A549 (cell line): ENCODE measurements around the gene SGTB.

Experiments
- BCL3 ChIP-seq: fragments of >200 bp; sonication (Bioruptor Twin); formaldehyde crosslinking; IDR thresholded peaks from 3 replicates; pipeline ENCODE4 v1.6.1; 2016
- CBX2 ChIP-seq: fragments of 200-600 bp; sonication (generic); IDR thresholded peaks from 2 replicates; pipeline ENCODE4 v1.6.1; 2016; ENCODE audit warnings: low read depth, mild to moderate bottlenecking, borderline replicate concordance
- CTCF ChIP-seq: fragments of >200 bp; sonication (Bioruptor Twin); formaldehyde crosslinking; IDR thresholded peaks from 3 replicates; pipeline ENCODE4 v1.5.1; 2016
- EP300 ChIP-seq, 2 experiments: fragments of >200 bp; sonication (Bioruptor Twin); formaldehyde crosslinking; IDR thresholded peaks; 2 replicates in 1 of 2; 3 replicates in 1 of 2; pipeline ENCODE4 v1.6.1; 2016 to 2017
- JUN ChIP-seq, 2 experiments: fragments of >200 bp; sonication (Bioruptor Twin); formaldehyde crosslinking; IDR thresholded peaks; 2 replicates in 1 of 2; 3 replicates in 1 of 2; pipeline ENCODE4 v1.6.1; 2016 to 2017
- MAX ChIP-seq: IDR thresholded peaks from 2 replicates; pipeline ENCODE4 v1.6.1; 2012
- NR3C1 ChIP-seq: fragments of >200 bp; sonication (Bioruptor Twin); formaldehyde crosslinking; IDR thresholded peaks from 3 replicates; pipeline ENCODE4 v1.6.1; 2017
- POLR2A ChIP-seq: IDR thresholded peaks from 2 replicates; pipeline ENCODE4 v1.6.1; 2012; ENCODE audit warnings: mild to moderate bottlenecking, low read length
- POLR2AphosphoS2 ChIP-seq: conservative IDR thresholded peaks from 2 replicates; pipeline ENCODE4 v1.6.1; 2012; ENCODE audit warnings: low read length, improper control_type of control experiment, inconsistent platforms
- REST ChIP-seq: fragments of 200-600 bp; sonication (generic); IDR thresholded peaks from 2 replicates; pipeline ENCODE4 v1.6.1; 2016; ENCODE audit warnings: antibody characterized with exemption, mild to moderate bottlenecking, moderate library complexity
- SMC3 ChIP-seq: fragments of >200 bp; sonication (Bioruptor Twin); formaldehyde crosslinking; IDR thresholded peaks from 3 replicates; pipeline ENCODE4 v1.6.1; 2018; ENCODE audit warnings: inconsistent platforms
- SREBF2 ChIP-seq: fragments of 450-650 bp; IDR thresholded peaks from 2 replicates; pipeline ENCODE4 v1.6.1; 2014; ENCODE audit warnings: mild to moderate bottlenecking, moderate library complexity
- USF2 ChIP-seq: fragments of 450-650 bp; IDR thresholded peaks from 2 replicates; pipeline ENCODE4 v1.6.1; 2014; ENCODE audit warnings: antibody characterized with exemption

GRCh38 chr5:65765582-65765981 lies 43.7 kb upstream of the SGTB start:
- no peak for TF ChIP-seq REST
- TF ChIP-seq CTCF = no peak
- no peak for TF ChIP-seq SREBF2
- TF ChIP-seq MAX = no peak
- TF ChIP-seq POLR2A = no peak
- TF ChIP-seq USF2 = no peak
- TF ChIP-seq EP300 (IDR thresholded peaks at IDR 0.05) = no peak
- no peak for TF ChIP-seq SMC3
- no peak for TF ChIP-seq JUN (IDR thresholded peaks at IDR 0.05)
- no peak for TF ChIP-seq NR3C1
- no peak for TF ChIP-seq BCL3
- no peak for TF ChIP-seq CBX2
- TF ChIP-seq POLR2AphosphoS2 = no peak
